ENCODE measurements around the gene HOXA9.
A peak's percentile ranks its signal among the peaks of the same experiment; 100 is the strongest.

HOXA9 gene

GRCh38 chr7:27200761-27201579, 35.6 kb upstream of the HOXA9 start:
- DNase-seq = no peak

GRCh38 chr7:27199849-27200760, 34.8 kb upstream of the HOXA9 start, which contains the start of gene HOXA13:
HOXA13 (minus strand) TSS chr7:27200091; CDS start chr7:27200077, 14 bp downstream.
- no peak for DNase-seq

DNA sequence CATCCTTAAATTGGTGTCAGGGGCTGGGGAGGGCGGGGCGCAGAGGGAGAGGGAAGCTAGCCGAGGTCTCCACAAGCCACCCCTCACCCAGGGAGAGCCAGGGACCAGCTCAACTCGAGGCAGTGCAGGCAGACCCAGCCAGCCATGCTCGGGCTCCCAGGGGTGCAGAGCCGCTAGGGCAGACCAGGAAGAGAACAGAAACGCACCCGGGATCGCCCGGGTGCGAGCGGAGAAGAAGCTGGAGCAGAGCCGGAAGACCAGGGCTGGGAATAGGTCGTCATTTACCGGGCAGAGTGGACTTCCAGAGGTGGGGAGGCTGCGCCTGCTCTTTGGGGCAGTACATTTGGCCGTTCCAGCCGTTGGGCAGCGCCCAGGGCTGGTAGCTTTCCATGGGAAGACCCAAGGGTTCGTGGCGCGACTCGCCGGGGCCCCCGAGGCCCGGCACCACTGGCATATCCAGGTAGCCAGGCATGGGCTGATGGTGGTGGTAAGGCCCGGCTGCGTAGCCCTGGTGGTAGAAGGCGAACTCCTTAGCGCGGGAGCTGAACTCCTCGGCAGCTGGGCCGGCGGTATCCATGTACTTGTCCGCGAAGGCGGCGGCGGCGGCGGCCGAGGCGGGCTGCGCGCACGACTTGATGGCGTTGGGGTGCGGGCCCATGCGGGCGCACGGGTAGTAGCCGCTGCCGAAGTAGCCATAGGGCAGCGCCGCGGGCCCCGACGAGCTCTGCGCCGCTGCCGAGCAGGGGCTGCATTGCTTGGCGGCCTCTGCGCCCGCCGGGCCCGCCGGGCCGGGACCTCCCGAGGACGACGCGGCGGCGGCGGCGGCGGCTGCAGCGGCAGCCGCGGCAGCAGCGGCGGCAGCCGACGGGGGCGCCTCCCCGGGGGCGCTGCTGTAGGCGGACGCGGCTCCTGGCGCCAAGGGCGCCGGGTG, 33.8 kb upstream of the HOXA9 start:
- no peak for DNase-seq

DNA sequence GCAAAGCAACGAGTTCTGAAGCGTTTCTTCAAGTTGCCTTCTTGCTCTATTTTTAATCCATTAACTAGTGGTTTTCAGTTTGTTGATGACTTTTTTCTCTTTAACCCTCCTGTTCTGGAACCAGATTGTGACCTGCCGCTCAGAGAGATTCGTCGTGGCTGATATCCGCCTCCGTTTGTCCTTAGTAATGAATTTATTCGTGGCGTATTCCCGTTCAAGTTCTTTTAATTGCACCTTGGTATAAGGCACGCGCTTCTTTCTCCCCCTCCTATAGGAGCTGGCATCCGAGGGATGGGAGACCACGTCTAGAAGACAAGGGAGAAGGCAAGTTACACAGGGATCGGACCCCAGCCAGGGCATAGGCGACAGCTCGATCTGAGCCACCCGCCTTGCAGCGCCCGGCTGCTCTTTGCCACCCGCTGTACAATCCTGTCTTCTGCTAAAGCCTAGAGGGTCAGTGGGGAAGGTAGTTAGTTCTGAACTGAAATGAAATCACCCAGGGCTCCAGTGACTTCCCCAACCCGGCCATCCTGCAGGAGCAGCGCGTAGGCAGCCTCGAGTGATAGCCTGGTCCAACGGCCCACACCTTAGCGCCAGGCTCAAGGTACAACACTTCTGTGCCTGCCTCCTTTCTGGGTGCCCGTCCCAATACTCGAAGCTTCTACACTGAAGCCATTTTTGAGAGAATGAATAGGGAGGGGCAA, 33.0 kb upstream of the HOXA9 start:
- no peak for DNase-seq

- no peak for DNase-seq
These were observed 32.1 kb upstream of the HOXA9 start for GRCh38 chr7:27197137-27198042.

- peak; percentile 57 for DNase-seq
These were observed 31.0 kb upstream of the HOXA9 start for GRCh38 chr7:27196287-27196767.

DNA sequence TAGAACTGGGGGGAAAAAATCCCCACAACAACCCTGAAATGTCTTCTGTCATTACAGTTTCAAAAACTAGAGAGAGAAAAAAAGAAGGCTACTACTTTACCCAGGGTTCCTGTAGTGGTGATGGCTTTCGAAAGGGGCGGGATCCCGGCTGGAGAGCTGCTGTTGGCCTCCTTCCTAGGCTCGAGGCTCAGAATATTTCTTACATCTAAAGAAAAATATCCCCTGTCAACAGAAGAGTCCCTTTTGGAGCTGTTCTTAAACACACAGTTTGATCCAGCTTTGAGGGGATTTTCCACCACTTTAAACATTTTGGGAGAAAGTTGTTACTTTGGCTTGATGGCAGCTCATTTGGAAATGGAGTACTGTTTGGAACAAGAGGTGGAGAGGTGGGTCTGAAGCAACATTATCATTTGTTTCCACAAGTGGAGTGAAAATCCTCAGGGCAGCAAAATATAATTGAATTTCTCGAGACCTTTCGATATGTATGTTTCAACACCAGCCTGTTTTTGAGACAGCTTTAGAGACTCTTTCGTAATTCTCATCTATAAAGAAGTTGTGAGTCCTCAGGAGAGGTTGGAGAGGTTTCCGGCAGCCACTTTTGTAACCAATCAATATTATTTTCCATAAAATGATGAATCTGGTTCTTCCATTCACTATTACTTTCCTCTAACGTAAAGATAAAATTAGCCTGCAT, 29.5 kb upstream of the HOXA9 start:
- DNase-seq = no peak

DNA sequence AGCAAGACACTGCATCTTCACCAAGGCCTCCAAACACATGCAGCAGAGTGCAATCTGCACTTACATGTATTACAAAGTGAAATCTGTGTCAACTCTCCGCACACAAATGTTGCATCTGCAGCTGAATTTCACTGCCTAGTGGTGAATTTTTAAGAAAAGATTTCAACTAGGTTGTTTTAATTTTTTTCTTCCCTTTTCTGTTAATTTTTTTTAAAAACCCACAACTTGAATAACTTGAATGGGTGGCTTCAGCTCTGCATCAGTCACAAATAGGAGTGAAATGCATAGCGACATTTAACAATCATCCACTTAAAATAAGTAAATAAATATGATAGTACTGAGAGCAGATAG, 28.6 kb upstream of the HOXA9 start:
- DNase-seq = no peak

GRCh38 chr7:27193335-27194001, 28.1 kb upstream of the HOXA9 start:
- no peak for DNase-seq

- no peak for DNase-seq
These were observed 27.4 kb upstream of the HOXA9 start for GRCh38 chr7:27192546-27193334.

DNA sequence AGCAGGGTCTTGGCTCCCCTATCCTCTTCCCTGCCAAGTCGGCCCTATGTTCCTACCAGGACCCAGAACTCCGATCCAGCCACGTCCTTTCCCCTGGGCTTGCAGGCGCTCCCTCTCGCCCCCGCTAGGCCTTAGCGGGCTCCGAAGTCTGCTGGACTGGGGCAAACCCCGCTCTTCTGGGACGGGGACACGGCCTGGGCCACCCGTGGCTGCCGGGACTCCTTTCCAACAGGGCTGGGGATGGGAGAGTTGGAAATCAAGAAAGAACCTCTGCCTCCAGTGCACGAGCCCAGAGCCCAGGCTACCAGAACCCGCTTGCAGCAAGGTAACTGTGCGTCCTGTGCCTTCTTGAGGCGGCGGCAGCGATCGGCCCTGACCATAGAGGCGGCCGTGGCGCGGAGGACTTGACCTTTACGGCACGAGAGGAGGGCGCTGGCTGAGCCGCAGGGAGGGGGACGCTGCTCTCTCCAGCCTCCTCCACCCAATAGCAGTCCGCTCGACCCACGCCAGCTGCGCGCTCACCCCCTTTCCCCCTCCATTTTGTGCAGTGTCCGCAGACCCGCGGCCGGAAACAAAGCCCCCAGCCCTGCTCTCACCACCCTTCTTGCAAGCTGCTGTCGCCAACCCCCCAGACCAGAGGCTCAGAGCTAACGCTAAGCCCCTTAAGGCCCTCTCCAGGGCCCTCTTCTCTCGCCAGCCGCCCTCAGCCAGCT, 26.7 kb upstream of the HOXA9 start:
- DNase-seq = no peak

DNA sequence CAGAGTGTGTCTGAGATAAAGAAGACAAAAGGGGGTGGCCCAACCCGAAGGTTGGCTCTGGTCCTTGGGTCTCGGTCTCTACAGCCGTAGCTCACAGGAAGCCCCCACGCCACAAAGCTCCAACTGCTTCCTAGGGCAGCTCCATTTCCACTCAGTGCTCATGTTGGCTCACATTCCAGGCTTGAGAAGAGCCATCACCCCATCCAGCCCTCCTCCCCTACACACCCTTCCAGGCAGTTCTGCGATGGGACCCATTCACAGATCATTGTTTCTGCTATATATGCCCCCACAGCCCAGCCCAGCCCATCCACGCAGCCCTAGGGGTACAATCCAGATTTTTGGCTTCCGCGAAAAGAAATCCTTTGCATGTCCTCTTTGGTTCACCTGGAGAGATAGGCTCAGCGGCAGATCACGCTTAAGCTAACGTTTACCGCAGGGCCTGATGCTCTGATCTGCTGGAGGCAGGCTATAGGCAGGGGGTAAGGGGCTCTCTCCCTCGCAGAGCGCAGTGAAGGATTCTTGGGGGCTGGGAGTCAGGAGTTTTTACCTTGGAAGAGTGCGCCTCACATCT, 25.9 kb upstream of the HOXA9 start:
- no peak for DNase-seq

GRCh38 chr7:27189997-27190748, 24.8 kb upstream of the HOXA9 start:
- no peak for DNase-seq

GRCh38 chr7:27189295-27189996, 24.1 kb upstream of the HOXA9 start:
- no peak for DNase-seq

DNA sequence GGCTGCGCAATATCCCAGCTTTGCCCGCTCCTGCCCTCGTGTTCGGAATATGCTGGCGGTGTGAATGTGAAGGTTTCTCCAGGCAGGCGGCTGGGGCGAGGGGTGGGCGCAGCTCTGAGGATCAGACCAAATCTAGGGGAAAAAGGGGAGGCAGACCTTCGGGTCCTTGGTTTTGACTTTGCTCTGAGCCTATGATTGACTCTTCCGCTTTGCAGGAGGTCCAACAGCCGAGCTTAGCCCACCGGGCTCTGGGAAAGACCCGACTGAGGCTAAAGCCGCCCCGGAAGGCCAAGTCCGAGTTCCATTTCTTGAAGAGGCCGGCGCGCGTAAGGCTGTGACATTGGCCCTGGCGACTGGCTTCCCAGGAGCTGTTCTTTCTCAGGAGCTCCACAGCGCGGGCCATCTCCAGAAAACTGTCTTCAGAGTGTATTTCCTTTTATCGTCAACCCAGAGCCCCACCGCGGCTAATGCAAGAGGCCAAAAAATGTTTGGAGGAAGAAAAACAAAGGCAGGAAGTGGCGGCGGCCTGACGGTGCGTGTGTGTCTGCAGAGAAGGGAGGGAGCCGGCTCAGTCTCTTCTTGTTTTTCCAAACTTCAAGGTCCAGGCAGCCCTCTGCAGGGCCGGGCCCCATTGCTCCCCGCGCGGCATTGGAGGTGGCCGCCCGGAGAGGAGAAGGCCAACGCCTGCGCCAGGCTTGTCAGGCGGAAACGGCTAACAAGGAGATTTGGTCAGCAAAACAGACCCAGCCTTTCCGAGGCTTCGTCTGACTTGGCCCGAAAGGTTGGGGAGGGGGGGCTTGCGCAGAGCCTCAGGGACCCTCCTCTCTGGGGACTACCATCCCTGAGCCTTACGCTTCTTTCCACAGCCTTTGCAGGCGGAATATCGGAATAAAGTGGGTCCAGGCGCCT, 23.3 kb upstream of the HOXA9 start:
- DNase-seq = no peak

All from fibroblast of skin of scalp (primary cell).